ENCODE data around the gene CISD2.
A peak's percentile ranks its signal among the peaks of the same experiment; 100 is the strongest.

Gene CISD2

DNA sequence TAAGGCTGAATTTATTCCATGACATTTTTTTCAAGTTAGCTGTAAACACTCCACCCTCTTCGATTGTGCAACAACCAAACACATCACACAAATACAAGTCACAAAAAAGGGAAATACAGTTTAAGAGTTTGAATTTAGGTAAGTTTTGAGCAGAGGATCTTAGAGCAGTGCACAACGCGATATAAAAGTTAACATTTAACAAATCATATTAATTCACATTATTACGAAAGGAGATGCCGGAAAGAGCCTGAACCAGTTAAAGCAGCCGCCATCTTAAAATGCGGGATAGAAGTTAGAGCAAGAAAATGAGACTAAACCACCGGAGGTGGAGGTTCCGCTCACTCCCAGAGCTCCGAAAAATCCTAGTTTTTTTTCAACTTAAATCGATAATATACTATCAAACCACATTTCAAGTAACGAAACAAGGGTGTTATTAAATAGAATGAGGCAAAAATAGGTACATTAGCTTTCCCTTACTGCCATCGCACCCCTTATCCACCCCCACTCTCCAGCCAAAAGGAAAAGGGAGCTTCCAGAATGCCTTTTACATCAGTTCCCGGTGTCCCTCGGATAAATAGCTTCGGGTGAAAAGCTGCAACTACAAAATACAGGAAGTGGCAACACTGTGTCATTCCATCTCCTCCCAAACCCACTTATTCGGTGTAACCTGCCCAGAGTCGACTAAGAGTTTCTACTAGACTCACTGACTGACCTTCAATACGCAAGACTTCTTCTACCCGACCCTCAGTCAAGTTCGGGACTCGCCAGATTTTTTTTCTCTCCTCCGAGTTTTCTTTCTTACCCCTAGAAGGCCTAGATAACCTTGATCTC is 43.3 kb upstream of the CISD2 start:
- DNase-seq (ENCODE audit: low read depth in 2 of 2) = peak; percentile 76 to 82
- peak overlapping the region; percentile 91 to 93 for H3K4me3 ChIP-seq (replicated peaks in 1 of 2; ENCODE audit: low read depth in 2 of 2, low read length in 2 of 2)
- TF ChIP-seq, protein P1, sequence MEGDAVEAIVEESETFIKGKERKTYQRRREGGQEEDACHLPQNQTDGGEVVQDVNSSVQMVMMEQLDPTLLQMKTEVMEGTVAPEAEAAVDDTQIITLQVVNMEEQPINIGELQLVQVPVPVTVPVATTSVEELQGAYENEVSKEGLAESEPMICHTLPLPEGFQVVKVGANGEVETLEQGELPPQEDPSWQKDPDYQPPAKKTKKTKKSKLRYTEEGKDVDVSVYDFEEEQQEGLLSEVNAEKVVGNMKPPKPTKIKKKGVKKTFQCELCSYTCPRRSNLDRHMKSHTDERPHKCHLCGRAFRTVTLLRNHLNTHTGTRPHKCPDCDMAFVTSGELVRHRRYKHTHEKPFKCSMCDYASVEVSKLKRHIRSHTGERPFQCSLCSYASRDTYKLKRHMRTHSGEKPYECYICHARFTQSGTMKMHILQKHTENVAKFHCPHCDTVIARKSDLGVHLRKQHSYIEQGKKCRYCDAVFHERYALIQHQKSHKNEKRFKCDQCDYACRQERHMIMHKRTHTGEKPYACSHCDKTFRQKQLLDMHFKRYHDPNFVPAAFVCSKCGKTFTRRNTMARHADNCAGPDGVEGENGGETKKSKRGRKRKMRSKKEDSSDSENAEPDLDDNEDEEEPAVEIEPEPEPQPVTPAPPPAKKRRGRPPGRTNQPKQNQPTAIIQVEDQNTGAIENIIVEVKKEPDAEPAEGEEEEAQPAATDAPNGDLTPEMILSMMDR (IDR thresholded peaks at IDR 0.05; ENCODE audit: low read depth, low read length) = no peak

DNA sequence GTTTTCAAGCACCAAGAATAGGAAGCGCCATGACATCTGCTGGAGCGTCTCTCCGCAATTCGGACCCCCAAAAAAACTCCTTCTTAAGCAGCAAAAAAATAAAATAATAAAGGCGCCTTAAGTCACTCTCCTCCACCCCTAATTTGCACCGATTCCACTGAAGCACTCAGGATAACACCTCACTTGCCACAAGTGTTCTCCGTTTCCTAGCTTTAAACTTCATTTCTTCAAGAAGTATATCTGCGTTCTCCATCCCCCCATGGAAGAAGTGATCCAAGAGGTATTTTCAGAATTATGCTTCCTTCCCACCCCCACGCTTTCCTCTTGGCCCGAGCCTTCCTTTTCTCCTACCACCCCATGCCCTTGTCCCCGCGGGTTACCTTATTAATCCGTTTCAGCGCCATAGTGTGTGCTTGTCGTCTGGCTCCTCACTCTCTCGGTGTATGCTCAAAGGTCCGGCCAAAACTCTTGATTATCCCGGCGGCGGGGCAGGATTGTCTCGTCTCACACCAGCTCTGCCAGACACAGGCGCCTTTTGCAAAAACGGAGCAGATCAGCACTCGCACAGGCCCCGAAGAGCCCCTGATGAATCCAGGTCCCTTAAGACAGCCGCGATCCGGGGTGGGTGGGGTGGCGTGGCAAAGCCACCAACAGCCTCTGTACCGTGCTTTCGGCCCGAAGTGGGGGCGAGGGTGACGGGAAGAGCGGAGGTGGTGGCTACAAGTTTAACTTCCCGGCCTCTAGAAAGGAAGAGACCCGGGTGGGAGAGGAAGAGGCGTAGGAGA is 42.5 kb upstream of the CISD2 start:
- TF ChIP-seq, protein P1 (IDR thresholded peaks at IDR 0.05; ENCODE audit: low read depth, low read length) = no peak
- no peak for DNase-seq (ENCODE audit: low read depth in 2 of 2)
- H3K4me3 ChIP-seq (replicated peaks in 1 of 2; ENCODE audit: low read depth in 2 of 2, low read length in 2 of 2) = peak overlapping the region; percentile 91 to 93

DNA sequence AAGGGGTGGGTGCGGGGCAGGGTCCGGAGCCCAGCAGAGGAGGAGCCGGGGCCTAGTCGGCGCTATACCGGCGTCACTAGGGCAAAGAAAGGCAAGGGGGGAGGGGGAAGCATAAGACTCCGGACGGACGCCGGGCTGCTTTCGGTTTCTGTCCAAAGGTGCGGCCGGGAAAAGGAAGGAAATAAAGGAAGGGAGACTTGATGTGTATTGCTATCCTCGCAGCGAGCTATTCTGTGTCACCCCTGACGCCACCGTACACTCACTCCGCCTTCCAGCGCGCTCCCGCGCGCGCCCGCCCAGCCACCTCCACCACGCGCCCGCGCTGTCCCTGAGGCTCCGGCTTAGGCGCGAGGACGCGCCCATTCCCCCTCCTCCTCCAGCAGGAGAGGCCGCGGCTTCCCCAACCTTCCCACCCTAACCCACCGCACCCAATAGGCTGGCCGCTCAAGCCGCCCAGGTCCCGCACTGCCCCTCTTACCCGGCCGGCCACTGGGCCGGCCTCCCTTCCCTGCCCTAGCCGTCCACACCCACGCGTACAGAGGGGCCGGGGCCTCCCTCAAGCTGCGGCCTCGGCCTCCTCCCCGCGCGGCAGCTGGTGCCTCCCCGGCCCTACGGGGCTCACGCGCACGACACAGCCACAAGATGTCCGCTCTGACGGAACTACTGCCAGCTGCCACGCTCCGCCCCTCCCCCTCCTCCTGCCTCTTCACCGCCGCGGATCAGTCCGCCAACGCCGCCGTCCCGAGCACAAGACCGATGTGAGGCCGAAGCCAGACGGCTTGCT is 41.7 kb upstream of the CISD2 start, which contains the start of gene UBE2D3:
UBE2D3 (minus strand) TSS at position 662 of the 784 bp plus-strand sequence. CDS start 1,043 bp downstream, outside the sequence.
- DNase-seq (ENCODE audit: low read depth in 2 of 2) = peak; percentile 98 to 99
- TF ChIP-seq, protein P1 (IDR thresholded peaks at IDR 0.05; ENCODE audit: low read depth, low read length) = no peak
- peak within 1 kb of the TSS; percentile 91 to 93 for H3K4me3 ChIP-seq (replicated peaks in 1 of 2; ENCODE audit: low read depth in 2 of 2, low read length in 2 of 2)

DNA sequence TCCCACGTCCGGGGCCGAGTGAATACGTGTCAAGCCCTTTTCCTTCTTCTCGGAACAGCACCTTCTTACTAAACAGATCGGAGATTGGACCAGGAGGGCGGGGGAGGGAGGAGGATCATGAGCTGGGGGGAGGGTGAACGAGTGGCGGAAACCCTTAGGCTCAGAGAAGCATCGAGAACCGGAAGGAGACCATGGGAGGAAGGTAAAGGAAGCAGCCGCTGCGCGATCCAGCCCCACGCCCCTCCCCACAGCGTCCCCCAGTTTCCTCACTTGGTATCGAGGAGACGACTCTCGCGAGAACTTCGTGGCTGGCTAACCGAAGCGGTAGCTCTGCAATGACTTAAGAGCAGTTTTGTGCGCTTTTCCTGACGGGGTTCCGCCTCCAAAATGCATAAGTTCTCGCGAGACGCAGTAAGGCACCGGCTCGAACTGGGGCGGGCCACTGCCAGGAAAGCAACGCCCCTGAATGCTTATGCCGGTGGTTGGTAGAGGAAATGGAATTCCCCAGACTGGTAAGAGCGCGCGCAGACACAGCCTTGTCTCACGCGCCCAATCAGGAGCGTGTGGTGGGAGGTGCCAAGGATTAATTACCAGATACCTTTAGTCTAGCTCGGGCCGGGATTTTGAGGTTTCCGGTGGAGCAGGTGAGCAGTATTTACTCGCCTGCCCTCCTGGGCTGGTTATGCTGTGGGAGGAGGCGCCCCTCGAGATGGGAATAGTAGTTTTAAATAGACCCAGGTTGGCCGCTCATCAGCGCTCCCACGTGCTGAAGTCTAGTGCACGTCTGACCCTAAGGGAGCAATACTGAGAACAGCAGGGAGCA is 40.9 kb upstream of the CISD2 start:
- TF ChIP-seq, protein P1 (IDR thresholded peaks at IDR 0.05; ENCODE audit: low read depth, low read length) = no peak
- peak; percentile 100 for DNase-seq (ENCODE audit: low read depth in 2 of 2)
- peak overlapping the region; percentile 91 to 93 for H3K4me3 ChIP-seq (replicated peaks in 1 of 2; ENCODE audit: low read depth in 2 of 2, low read length in 2 of 2)

DNA sequence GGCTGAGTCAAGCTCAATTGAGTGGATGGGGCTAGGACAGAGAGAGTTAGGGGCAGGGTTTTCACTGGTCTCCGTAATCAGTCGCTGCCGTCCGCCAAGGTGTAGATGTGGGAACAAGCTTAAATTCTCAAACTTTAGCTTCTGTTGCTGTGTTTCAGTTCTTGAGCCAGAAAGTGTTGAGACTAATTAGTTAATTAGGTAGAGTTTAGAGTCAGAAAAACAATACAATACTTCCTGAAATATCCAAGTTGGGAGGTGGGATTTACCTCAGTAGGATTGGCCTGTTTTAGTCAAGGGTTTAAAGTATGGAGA is 40.3 kb upstream of the CISD2 start:
- peak overlapping the region; percentile 72 to 93 for H3K4me3 ChIP-seq (replicated peaks in 1 of 2; ENCODE audit: low read depth in 2 of 2, low read length in 2 of 2)

More for the DNA sequence above, 40.3 kb upstream of the CISD2 start:
- peak in 1 of 2 donors; percentile 35 for DNase-seq (ENCODE audit: low read depth in 2 of 2)
- TF ChIP-seq, protein P1 (IDR thresholded peaks at IDR 0.05; ENCODE audit: low read depth, low read length) = no peak

Data from cardiac fibroblast (primary cell).